Smooth muscle cell (in vitro differentiated cells): Measurements from ENCODE around the gene IGF2BP2. TPM values are rescaled to one million over a fixed set of nuclear protein-coding genes. Genes with fewer than 3 reads are reported as not detected.

Experiments used
- DNase-seq: peaks from one replicate; lab custom pipeline; 2025; ENCODE audit not compliant: unreplicated experiment; lab: John Stamatoyannopoulos, UW
- H2AFZ ChIP-seq: fragments of 200-600 bp; sonication (generic); 2 replicates; pipeline ENCODE4 v1.6.0; 2016; ENCODE audit warnings: antibody characterized with exemption, low read depth, mild to moderate bottlenecking
- H3F3A ChIP-seq: fragments of 200-600 bp; sonication (generic); 2 replicates; pipeline ENCODE4 v1.6.0; 2017; ENCODE audit warnings: antibody characterized with exemption, low read depth
- H3K27ac ChIP-seq: fragments of 200-600 bp; sonication (generic); 2 replicates; pipeline ENCODE4 v1.5.1; 2016; ENCODE audit warnings: low read depth, mild to moderate bottlenecking
- H3K27me3 ChIP-seq: fragments of 200-600 bp; sonication (generic); 2 replicates; pipeline ENCODE4 v1.6.1; 2016; ENCODE audit warnings: low read depth, mild to moderate bottlenecking
- H3K36me3 ChIP-seq: fragments of 200-600 bp; sonication (generic); 2 replicates; pipeline ENCODE4 v1.5.1; 2016; ENCODE audit warnings: low read depth
- H3K4me1 ChIP-seq: fragments of 200-600 bp; sonication (generic); 2 replicates; pipeline ENCODE4 v1.5.1; 2016; ENCODE audit warnings: low read depth
- H3K4me2 ChIP-seq: fragments of 200-600 bp; sonication (generic); 2 replicates; pipeline ENCODE4 v1.6.0; 2016; ENCODE audit warnings: mild to moderate bottlenecking
- H3K4me3 ChIP-seq: fragments of 200-600 bp; sonication (generic); 2 replicates; pipeline ENCODE4 v1.5.1; 2016; ENCODE audit warnings: mild to moderate bottlenecking
- H3K79me2 ChIP-seq: fragments of 200-600 bp; sonication (generic); 2 replicates; pipeline ENCODE4 v1.6.0; 2016; ENCODE audit warnings: low read depth, mild to moderate bottlenecking
- H3K9ac ChIP-seq: fragments of 200-600 bp; sonication (generic); 2 replicates; pipeline ENCODE4 v1.6.0; 2016; ENCODE audit warnings: low read depth
- H3K9me3 ChIP-seq: fragments of 200-600 bp; sonication (generic); replicated peaks from 2 replicates; pipeline ENCODE4 v1.5.1; 2016; ENCODE audit warnings: low read depth
- H4K20me1 ChIP-seq: fragments of 200-600 bp; sonication (generic); 2 replicates; pipeline ENCODE4 v1.6.0; 2016; ENCODE audit warnings: low read depth
- WGBS: methylation state at CpG from one replicate; pipeline ENCODE4 v1.1.7; 2016; ENCODE audit warnings: low lambda C conversion rate; 5-methylcytosine and 5-hydroxymethylcytosine counted together
- polyA plus RNA-seq: library from polyadenylated mRNA; unstranded; fragments of >200 nt; fragmentation: Nextera tagmentation; extraction: Ambion mirVana; gene quantifications from 2 replicates; pipeline ENCODE4 v1.2.1, GENCODE V29; 2016
- total RNA-seq: library from RNA; depleted of rRNA; stranded (reverse); fragments of >200 nt; gene quantifications from 2 replicates; pipeline ENCODE4 v1.2.3, GENCODE V29; 2014
- TF ChIP-seq, protein P1 (sequence below): fragments of 200-600 bp; sonication (generic); IDR thresholded peaks from 2 replicates; pipeline ENCODE4 v1.5.1; 2017; ENCODE audit warnings: borderline replicate concordance, mild to moderate bottlenecking, antibody characterized with exemption; ENCODE audit not compliant: insufficient read depth, poor library complexity, severe bottlenecking

The IGF2BP2 gene
- total and polyA plus RNA-seq, 2 experiments from 2014 or later, result 59.2 to 80.6 TPM

DNA sequence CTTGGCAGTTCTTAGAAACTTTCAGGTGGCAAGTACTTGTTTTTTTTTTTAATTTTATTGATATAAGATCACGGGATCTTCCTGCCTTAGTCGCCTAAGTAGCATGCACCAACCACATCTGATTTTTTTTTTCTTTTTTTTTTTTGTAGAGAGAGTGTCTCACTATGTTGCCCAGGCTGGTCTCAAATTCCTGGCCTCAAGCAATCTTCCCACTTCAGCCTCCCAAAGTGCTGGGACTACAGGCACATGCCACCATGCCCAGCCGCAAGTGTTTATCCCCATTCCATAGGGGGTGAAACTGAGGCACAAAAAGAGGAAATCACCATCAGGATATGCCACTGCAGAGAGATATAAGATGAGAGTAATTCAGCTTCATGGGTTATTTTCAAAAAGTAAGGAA is 102.9 kb downstream of the IGF2BP2 start:
- Histone ChIP-seq H3K27me3 (no peaks in the 10 kb centered on the region), H3F3A (peaks cover 16% of the 10 kb centered on the region), H3K4me3 (no peak overlapping the region), H3K36me3 (no peaks in the 10 kb centered on the region), H3K9ac (no peak overlapping the region), H3K9me3 (no peaks in the 10 kb centered on the region), H3K4me1 (peaks cover 18% of the 10 kb centered on the region), H3K27ac (peak overlapping the region; percentile 4), H3K79me2 (peaks cover 86% of the 10 kb centered on the region), H4K20me1 (peaks cover 98% of the 10 kb centered on the region), H2AFZ (no peak overlapping the region), H3K4me2 (no peak overlapping the region)
- WGBS, result 95% methylated on average over 3 of the region's 3 CpGs
- TF ChIP-seq, protein P1, sequence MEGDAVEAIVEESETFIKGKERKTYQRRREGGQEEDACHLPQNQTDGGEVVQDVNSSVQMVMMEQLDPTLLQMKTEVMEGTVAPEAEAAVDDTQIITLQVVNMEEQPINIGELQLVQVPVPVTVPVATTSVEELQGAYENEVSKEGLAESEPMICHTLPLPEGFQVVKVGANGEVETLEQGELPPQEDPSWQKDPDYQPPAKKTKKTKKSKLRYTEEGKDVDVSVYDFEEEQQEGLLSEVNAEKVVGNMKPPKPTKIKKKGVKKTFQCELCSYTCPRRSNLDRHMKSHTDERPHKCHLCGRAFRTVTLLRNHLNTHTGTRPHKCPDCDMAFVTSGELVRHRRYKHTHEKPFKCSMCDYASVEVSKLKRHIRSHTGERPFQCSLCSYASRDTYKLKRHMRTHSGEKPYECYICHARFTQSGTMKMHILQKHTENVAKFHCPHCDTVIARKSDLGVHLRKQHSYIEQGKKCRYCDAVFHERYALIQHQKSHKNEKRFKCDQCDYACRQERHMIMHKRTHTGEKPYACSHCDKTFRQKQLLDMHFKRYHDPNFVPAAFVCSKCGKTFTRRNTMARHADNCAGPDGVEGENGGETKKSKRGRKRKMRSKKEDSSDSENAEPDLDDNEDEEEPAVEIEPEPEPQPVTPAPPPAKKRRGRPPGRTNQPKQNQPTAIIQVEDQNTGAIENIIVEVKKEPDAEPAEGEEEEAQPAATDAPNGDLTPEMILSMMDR, result no peak
- DNase-seq, result no peak

- peaks cover 99% of the 10 kb centered on the region for H4K20me1 ChIP-seq
- no peaks in the 10 kb centered on the region for H3K27me3 ChIP-seq
- no peaks in the 10 kb centered on the region for H3K36me3 ChIP-seq
- no peak overlapping the region for H3K9ac ChIP-seq
- no peak overlapping the region for H3K4me2 ChIP-seq
- peaks cover 85% of the 10 kb centered on the region for H3K79me2 ChIP-seq
- no peak overlapping the region for H2AFZ ChIP-seq
- TF ChIP-seq, protein P1, result no peak
- H3K4me3 ChIP-seq, result no peak overlapping the region
- 93% methylated on average over 9 of the region's 9 CpGs for WGBS
- no peaks in the 10 kb centered on the region for H3K9me3 ChIP-seq
- peaks cover 24% of the 10 kb centered on the region for H3F3A ChIP-seq
- peaks cover 29% of the 10 kb centered on the region for H3K4me1 ChIP-seq
- peak overlapping the region; percentile 7 for H3K27ac ChIP-seq
- DNase-seq, result no peak
These were observed 104.5 kb downstream of the IGF2BP2 start for GRCh38 chr3:185720326-185720725.

DNA sequence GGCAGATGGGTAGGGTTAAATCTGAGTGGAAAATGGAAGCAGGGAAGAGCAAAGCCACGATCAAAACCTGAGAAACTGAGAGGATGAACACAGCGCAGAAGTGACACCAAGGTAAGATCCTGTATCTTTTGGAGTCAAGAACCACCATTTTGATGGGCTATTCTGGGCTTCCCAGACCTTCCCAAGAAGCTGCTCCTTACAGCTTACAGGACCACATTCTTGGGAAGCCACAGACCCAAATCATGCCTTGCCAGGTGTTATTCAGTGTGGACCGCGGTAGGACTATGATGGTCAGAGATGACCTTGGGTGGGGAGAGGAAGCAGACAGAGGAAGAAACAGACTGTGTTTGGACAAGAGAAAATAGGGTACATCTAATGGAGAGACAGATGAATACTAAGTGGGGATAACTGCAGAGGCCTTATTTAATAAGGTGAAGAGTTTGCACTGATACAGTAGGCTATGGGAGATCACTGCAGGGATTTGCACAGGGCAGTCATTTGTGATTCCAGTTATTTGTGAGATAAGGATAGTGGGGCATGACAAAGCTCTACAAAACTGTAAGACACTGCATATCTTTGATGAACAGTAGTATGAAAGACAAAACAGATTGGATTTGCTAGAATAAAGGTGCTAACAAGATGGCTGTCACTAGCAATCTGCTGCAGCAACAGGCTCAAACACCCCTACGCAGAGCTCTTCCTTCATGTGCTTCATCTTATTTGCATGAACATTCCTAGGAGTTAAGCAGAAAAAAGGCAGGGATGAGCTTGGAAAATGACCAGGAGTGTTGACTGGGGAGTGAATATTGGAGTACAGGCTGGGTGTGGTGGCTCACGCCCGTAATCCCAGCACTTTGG is 105.9 kb downstream of the IGF2BP2 start:
- no peak for DNase-seq
- peaks cover 35% of the 10 kb centered on the region for H3K4me1 ChIP-seq

More for the DNA sequence above, 105.9 kb downstream of the IGF2BP2 start:
- Histone ChIP-seq H2AFZ (no peak overlapping the region), H3K9ac (no peak overlapping the region), H3F3A (peaks cover 17% of the 10 kb centered on the region), H3K27me3 (no peaks in the 10 kb centered on the region), H4K20me1 (peaks cover 99% of the 10 kb centered on the region), H3K36me3 (no peaks in the 10 kb centered on the region), H3K27ac (peak overlapping the region; percentile 90), H3K4me3 (no peak overlapping the region), H3K9me3 (no peaks in the 10 kb centered on the region), H3K79me2 (peaks cover 85% of the 10 kb centered on the region), H3K4me2 (peak overlapping the region; percentile 51)
- 91% methylated on average over 7 of the region's 7 CpGs for WGBS
- TF ChIP-seq, protein P1, result no peak
